B cell (primary cell): ENCODE measurements around the gene PTPRN2. TPM values are rescaled to one million over a fixed set of nuclear protein-coding genes. Genes with fewer than 3 reads are reported as not detected.

Experiments
- ATAC-seq: fragments of 200-7000 bp; cut with Tn5 transposase; one replicate; pipeline ENCODE4 v1.10.0; 2021; ENCODE audit warnings: low read depth, mild to moderate bottlenecking, moderate number of reproducible peaks, moderate library complexity
- CTCF ChIA-PET: fragments of 350-600 bp; sonication (Branson Sonifier 250); formaldehyde crosslinking; loops from one replicate; lab custom pipeline; 2021; ENCODE audit warnings: antibody characterized with exemption, inconsistent platforms; lab: Charles Lee
- POLR2A ChIA-PET: fragments of 350-600 bp; sonication (Branson Sonifier 250); formaldehyde crosslinking; loops from one replicate; lab custom pipeline; 2021; ENCODE audit warnings: antibody characterized with exemption; lab: Charles Lee
- DNase-seq: peaks from one replicate; pipeline ENCODE4 v3.0.0; 2013
- H2AFZ ChIP-seq: 2 replicates; pipeline ENCODE4 v1.6.1; 2012; ENCODE audit warnings: mild to moderate bottlenecking, low read depth, low read length; ENCODE audit not compliant: insufficient read depth, poor library complexity, severe bottlenecking
- H3K27ac ChIP-seq, 2 donors: 1 replicate in 1 of 2; 2 replicates in 1 of 2; pipeline ENCODE4 v1.5.1; 2012 to 2013; ENCODE audit warnings: low read length in 2 of 2, mild to moderate bottlenecking in 2 of 2, moderate library complexity in 1 of 2
- H3K27me3 ChIP-seq, 4 experiments: fragments of 200-600 bp in 1 of 4; sonication (generic) in 1 of 4; replicated peaks in 1 of 4; 1 replicate in 2 of 4; 2 replicates in 2 of 4; pipeline versions ENCODE4 v1.6.1 to v1.7.0; 2013 to 2016; ENCODE audit warnings: low read length in 3 of 4, mild to moderate bottlenecking in 2 of 4, mixed read lengths in 1 of 4, moderate library complexity in 1 of 4; ENCODE audit not compliant: insufficient read depth in 4 of 4, control insufficient read depth in 3 of 4; ENCODE audit errors: control extremely low read depth in 1 of 4
- H3K36me3 ChIP-seq, 2 experiments: replicated peaks in 1 of 2; 1 replicate in 1 of 2; 2 replicates in 1 of 2; pipeline versions ENCODE4 v1.6.1 to v1.7.1; 2013; ENCODE audit warnings: low read length in 1 of 2; ENCODE audit not compliant: insufficient read depth in 2 of 2, control insufficient read depth in 1 of 2; ENCODE audit errors: control extremely low read depth in 1 of 2, extremely low read depth in 1 of 2
- H3K4me1 ChIP-seq, 2 donors: fragments of 200-600 bp in 1 of 2; sonication (generic) in 1 of 2; 1 replicate in 1 of 2; 2 replicates in 1 of 2; pipeline versions ENCODE4 v1.5.1 to v1.6.1; 2013 to 2017; ENCODE audit warnings: low read length in 2 of 2; ENCODE audit not compliant: control insufficient read depth in 2 of 2, insufficient read depth in 2 of 2
- H3K4me2 ChIP-seq: replicated peaks from 2 replicates; pipeline ENCODE3; 2012; ENCODE audit warnings: mild to moderate bottlenecking, low read depth, low read length; ENCODE audit not compliant: poor library complexity, severe bottlenecking
- H3K4me3 ChIP-seq, 5 experiments: fragments of 200-600 bp in 1 of 5; sonication (generic) in 1 of 5; 1 replicate in 3 of 5; 2 replicates in 2 of 5; pipeline versions ENCODE4 v1.5.1 to v1.7.0; 2011 to 2016; ENCODE audit warnings: low read length in 4 of 5, mild to moderate bottlenecking in 4 of 5, low read depth in 2 of 5, control low read depth in 1 of 5, moderate library complexity in 1 of 5; ENCODE audit not compliant: insufficient read depth in 1 of 5; ENCODE audit errors: control extremely low read depth in 1 of 5, extremely low read depth in 1 of 5
- H3K79me2 ChIP-seq: fragments of 200-600 bp; sonication (generic); one replicate; pipeline ENCODE4 v1.6.0; 2016; ENCODE audit warnings: low read length; ENCODE audit not compliant: control insufficient read depth, insufficient read depth
- H3K9ac ChIP-seq: fragments of 200-600 bp; sonication (generic); 2 replicates; pipeline ENCODE4 v1.6.1; 2017; ENCODE audit warnings: mild to moderate bottlenecking, low read length, moderate library complexity
- H3K9me3 ChIP-seq, 3 donors: one replicate each; pipeline versions ENCODE4 v1.6.1 to v1.7.1; 2013; ENCODE audit warnings: low read length in 2 of 3; ENCODE audit not compliant: control insufficient read depth in 2 of 3, insufficient read depth in 1 of 3; ENCODE audit errors: control extremely low read depth in 1 of 3
- H4K20me1 ChIP-seq: 2 replicates; pipeline ENCODE4 v1.6.0; 2012; ENCODE audit warnings: mild to moderate bottlenecking, low read length; ENCODE audit not compliant: insufficient read depth, control insufficient read depth, poor library complexity, severe bottlenecking
- H3K27ac Mint-ChIP-seq: one replicate; pipeline ENCODE4 v1.8.0; 2021; ENCODE audit warnings: mixed read lengths
- H3K27me3 Mint-ChIP-seq: one replicate; pipeline ENCODE4 v1.8.0; 2021; ENCODE audit warnings: mixed read lengths
- H3K4me1 Mint-ChIP-seq: one replicate; pipeline ENCODE4 v1.8.0; 2021; ENCODE audit warnings: mixed read lengths
- H3K4me3 Mint-ChIP-seq: one replicate; pipeline ENCODE4 v1.8.0; 2021; ENCODE audit warnings: mixed read lengths
- H3K9me3 Mint-ChIP-seq: one replicate; pipeline ENCODE4 v1.8.0; 2022; ENCODE audit warnings: mixed read lengths; ENCODE audit not compliant: insufficient read depth
- EZH2 ChIP-seq: IDR thresholded peaks from 2 replicates; pipeline ENCODE4 v1.6.1; 2012; ENCODE audit warnings: borderline replicate concordance, low read depth, mild to moderate bottlenecking, moderate library complexity, low read length; ENCODE audit not compliant: insufficient read depth, poor library complexity, severe bottlenecking
- WGBS: methylation state at CpG from one replicate; pipeline ENCODE4 v1.1.5; 2013; ENCODE audit warnings: missing lambda C conversion rate; ENCODE audit not compliant: insufficient coverage; 5-methylcytosine and 5-hydroxymethylcytosine counted together
- intact Hi-C: fragments of 100-400 bp; cut with micrococcal nuclease; formaldehyde crosslinking; loops from one replicate; pipeline ENCODE4 v1.10.0; 2022
- polyA plus RNA-seq: library from polyadenylated mRNA; depleted of rRNA; stranded (reverse); fragments of >200 nt; gene quantifications from 2 replicates; pipeline ENCODE4 v1.2.3, GENCODE V29; 2012
- total RNA-seq, 2 donors: library from RNA; stranded (reverse); fragments of 120-200 nt in 1 of 2; gene quantifications; 1 replicate in 1 of 2; 2 replicates in 1 of 2; pipeline versions ENCODE4 v1.2.3 to v1.2.4, GENCODE V29; 2013 to 2022
- TF ChIP-seq, protein P1 (sequence below): fragments of 200-600 bp; IDR thresholded peaks from one replicate; pipeline ENCODE4 v1.8.0; 2022; ENCODE audit warnings: antibody characterized with exemption, mild to moderate bottlenecking

The PTPRN2 gene
- total and polyA plus RNA-seq, 2 donors (not counting 1 experiment from before 2014, with no cell fraction given) = 2.0 to 5.0 TPM

DNA sequence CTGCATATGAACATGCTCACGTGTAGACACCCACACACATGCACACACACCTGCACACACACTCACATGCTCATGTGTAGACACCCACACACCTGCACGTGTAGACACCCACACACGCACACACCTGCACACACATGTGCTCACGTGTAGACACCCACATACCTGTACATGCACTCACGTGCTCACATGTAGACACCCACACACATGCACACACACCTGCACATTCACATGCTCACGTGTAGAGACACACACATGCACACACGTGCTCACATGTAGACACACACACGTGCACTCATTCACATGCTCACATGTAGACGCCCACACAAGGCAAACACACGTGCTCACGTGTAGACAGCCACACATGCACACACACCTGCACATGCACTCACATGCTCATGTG, 275.8 kb downstream of the PTPRN2 start:
- no peaks in the 10 kb centered on the region for H3K27me3 Mint-ChIP-seq
- Histone ChIP-seq H4K20me1 (no peaks in the 10 kb centered on the region), H3K9ac (no peak overlapping the region), H2AFZ (no peak overlapping the region), H3K79me2 (no peaks in the 10 kb centered on the region), H3K27ac (no peak overlapping the region), H3K4me3 (no peak overlapping the region), H3K36me3 (no peaks in the 10 kb centered on the region), H3K4me2 (no peak overlapping the region), H3K9me3 (peaks cover 0 to 64% (median 6%) of the 10 kb centered on the region in 3 donors), H3K27me3 (no peaks in the 10 kb centered on the region), H3K4me1 (no peaks in the 10 kb centered on the region)
- H3K4me1 Mint-ChIP-seq = no peaks in the 10 kb centered on the region
- DNase-seq (no peak), ATAC-seq (no peak)
- H3K27ac Mint-ChIP-seq = no peak overlapping the region
- intact Hi-C loops = no loop called here
- TF ChIP-seq, protein P1, sequence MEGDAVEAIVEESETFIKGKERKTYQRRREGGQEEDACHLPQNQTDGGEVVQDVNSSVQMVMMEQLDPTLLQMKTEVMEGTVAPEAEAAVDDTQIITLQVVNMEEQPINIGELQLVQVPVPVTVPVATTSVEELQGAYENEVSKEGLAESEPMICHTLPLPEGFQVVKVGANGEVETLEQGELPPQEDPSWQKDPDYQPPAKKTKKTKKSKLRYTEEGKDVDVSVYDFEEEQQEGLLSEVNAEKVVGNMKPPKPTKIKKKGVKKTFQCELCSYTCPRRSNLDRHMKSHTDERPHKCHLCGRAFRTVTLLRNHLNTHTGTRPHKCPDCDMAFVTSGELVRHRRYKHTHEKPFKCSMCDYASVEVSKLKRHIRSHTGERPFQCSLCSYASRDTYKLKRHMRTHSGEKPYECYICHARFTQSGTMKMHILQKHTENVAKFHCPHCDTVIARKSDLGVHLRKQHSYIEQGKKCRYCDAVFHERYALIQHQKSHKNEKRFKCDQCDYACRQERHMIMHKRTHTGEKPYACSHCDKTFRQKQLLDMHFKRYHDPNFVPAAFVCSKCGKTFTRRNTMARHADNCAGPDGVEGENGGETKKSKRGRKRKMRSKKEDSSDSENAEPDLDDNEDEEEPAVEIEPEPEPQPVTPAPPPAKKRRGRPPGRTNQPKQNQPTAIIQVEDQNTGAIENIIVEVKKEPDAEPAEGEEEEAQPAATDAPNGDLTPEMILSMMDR = no peak
- no peak for TF ChIP-seq EZH2
- CTCF ChIA-PET = no interaction called here
- peaks cover 15% of the 10 kb centered on the region for H3K9me3 Mint-ChIP-seq
- POLR2A ChIA-PET = no interaction called here
- WGBS = 95% methylated on average over 11 of the region's 11 CpGs
- H3K4me3 Mint-ChIP-seq = no peak overlapping the region

DNA sequence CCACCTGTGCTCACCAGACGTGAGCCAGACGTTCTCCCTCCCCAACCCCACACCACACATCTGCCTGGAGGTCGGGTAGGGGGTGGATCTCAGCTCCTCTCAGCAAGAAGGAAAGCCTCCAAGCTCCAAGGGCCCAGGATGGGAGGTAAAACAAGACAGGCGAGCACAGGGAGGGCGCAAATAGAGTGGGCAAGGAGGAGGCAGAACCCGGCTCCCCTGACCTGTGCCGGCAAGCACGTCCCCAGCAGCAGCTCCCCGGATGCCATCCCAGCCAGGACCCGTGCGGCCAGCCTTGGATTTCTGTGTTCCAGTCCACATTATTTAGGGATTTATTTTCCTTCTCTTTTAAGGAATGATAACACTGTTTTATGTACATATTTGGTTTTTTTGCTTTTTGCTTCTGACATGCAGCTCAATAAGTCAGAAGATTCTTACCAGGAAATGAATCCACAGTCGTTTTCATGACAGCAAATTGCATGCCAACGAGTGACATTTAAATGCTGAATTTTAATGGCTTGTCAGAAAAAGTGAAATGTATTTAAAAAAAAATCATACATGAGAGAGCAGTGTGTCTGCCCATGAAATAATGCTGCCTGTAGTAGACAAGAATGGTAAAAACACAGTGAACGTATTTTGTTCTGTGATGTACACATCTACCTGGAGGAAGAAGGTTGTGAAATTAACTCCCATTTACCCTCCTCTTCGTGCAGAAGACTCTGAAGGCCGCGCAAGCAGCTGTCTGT, 276.5 kb downstream of the PTPRN2 start:
- no peak overlapping the region for H3K4me3 ChIP-seq
- intact Hi-C loops = no loop called here
- no peaks in the 10 kb centered on the region for H4K20me1 ChIP-seq
- no peak for DNase-seq
- no peak for ATAC-seq
- Mint-ChIP-seq H3K27me3 (no peaks in the 10 kb centered on the region), H3K4me3 (no peak overlapping the region), H3K4me1 (no peaks in the 10 kb centered on the region), H3K9me3 (peaks cover 18% of the 10 kb centered on the region), H3K27ac (no peak overlapping the region)
- no peak overlapping the region for H3K4me2 ChIP-seq
- no peaks in the 10 kb centered on the region for H3K27me3 ChIP-seq
- TF ChIP-seq, protein P1 = no peak
- TF ChIP-seq EZH2 = no peak
- H3K27ac ChIP-seq = no peak overlapping the region
- 85% methylated on average over 8 of the region's 17 CpGs for WGBS
- ChIA-PET POLR2A (no interaction called here), CTCF (no interaction called here)
- no peak overlapping the region for H3K9ac ChIP-seq
- H3K4me1 ChIP-seq = no peaks in the 10 kb centered on the region
- H3K36me3 ChIP-seq = no peaks in the 10 kb centered on the region
- H2AFZ ChIP-seq = no peak overlapping the region
- peaks cover 1 to 60% (median 6%) of the 10 kb centered on the region in 3 donors for H3K9me3 ChIP-seq
- no peaks in the 10 kb centered on the region for H3K79me2 ChIP-seq
